Measurements from ENCODE around the gene SGPP1. TPM values are rescaled to one million over a fixed set of nuclear protein-coding genes. Genes with fewer than 3 reads are reported as not detected.

The SGPP1 gene
- total RNA-seq, 2 experiments from 2014 or later: 11.0 to 11.6 TPM

- Mint-ChIP-seq H3K4me3 (no peak overlapping the region), H3K9me3 (no peaks in the 10 kb centered on the region), H3K27me3 (no peaks in the 10 kb centered on the region), H3K36me3 (no peaks in the 10 kb centered on the region), H3K27ac (no peak overlapping the region), H3K4me1 (peaks cover 12% of the 10 kb centered on the region)
- peak; percentile 10 for DNase-seq
These were observed 18.1 kb upstream of the SGPP1 start for GRCh38 chr14:63745858-63746425.

- peaks cover 12% of the 10 kb centered on the region for H3K4me1 Mint-ChIP-seq
- H3K36me3 Mint-ChIP-seq: no peaks in the 10 kb centered on the region
- no peak overlapping the region for H3K27ac Mint-ChIP-seq
- no peaks in the 10 kb centered on the region for H3K27me3 Mint-ChIP-seq
- H3K4me3 Mint-ChIP-seq: no peak overlapping the region
- no peak for DNase-seq
- H3K9me3 Mint-ChIP-seq: no peaks in the 10 kb centered on the region
These were observed 17.4 kb upstream of the SGPP1 start for GRCh38 chr14:63745272-63745671.

- no peak for DNase-seq
- H3K27me3 Mint-ChIP-seq: no peaks in the 10 kb centered on the region
- H3K4me3 Mint-ChIP-seq: no peak overlapping the region
- no peak overlapping the region for H3K27ac Mint-ChIP-seq
- H3K9me3 Mint-ChIP-seq: no peaks in the 10 kb centered on the region
- H3K36me3 Mint-ChIP-seq: no peaks in the 10 kb centered on the region
- peaks cover 11% of the 10 kb centered on the region for H3K4me1 Mint-ChIP-seq
These were observed 9.7 kb upstream of the SGPP1 start for GRCh38 chr14:63737582-63738006.

- Mint-ChIP-seq H3K9me3 (no peaks in the 10 kb centered on the region), H3K27ac (no peak overlapping the region), H3K4me1 (peaks cover 11% of the 10 kb centered on the region), H3K36me3 (no peaks in the 10 kb centered on the region), H3K27me3 (no peaks in the 10 kb centered on the region), H3K4me3 (no peak overlapping the region)
- DNase-seq: no peak
These were observed 7.9 kb upstream of the SGPP1 start for GRCh38 chr14:63735720-63736119.

GRCh38 chr14:63730659-63731058, 2.8 kb upstream of the SGPP1 start:
- Mint-ChIP-seq H3K36me3 (peaks cover 4% of the 10 kb centered on the region), H3K4me3 (no peak overlapping the region), H3K27ac (no peak overlapping the region), H3K27me3 (no peaks in the 10 kb centered on the region), H3K9me3 (no peaks in the 10 kb centered on the region), H3K4me1 (peaks cover 13% of the 10 kb centered on the region)
- DNase-seq: no peak

- peak overlapping the region; percentile 95 for H3K27ac Mint-ChIP-seq
- H3K36me3 Mint-ChIP-seq: peaks cover 6% of the 10 kb centered on the region
- no peaks in the 10 kb centered on the region for H3K27me3 Mint-ChIP-seq
- H3K9me3 Mint-ChIP-seq: no peaks in the 10 kb centered on the region
- peaks cover 28% of the 10 kb centered on the region for H3K4me1 Mint-ChIP-seq
- DNase-seq: no peak
- H3K4me3 Mint-ChIP-seq: peak overlapping the region; percentile 100
These were observed 582 bp downstream of the SGPP1 start for GRCh38 chr14:63727231-63727735.

GRCh38 chr14:63726499-63726898, 1.4 kb downstream of the SGPP1 start:
- DNase-seq: no peak
- Mint-ChIP-seq H3K4me3 (peak overlapping the region; percentile 100), H3K9me3 (no peaks in the 10 kb centered on the region), H3K4me1 (peaks cover 28% of the 10 kb centered on the region), H3K27ac (no peak overlapping the region), H3K36me3 (peaks cover 6% of the 10 kb centered on the region), H3K27me3 (no peaks in the 10 kb centered on the region)

GRCh38 chr14:63725786-63726460, 1.9 kb downstream of the SGPP1 start:
- no peaks in the 10 kb centered on the region for H3K9me3 Mint-ChIP-seq
- H3K27ac Mint-ChIP-seq: no peak overlapping the region
- H3K36me3 Mint-ChIP-seq: peaks cover 8% of the 10 kb centered on the region

GRCh38 chr14:63717702-63718101, 10.2 kb downstream of the SGPP1 start:
- Mint-ChIP-seq H3K27me3 (no peaks in the 10 kb centered on the region), H3K36me3 (peaks cover 43% of the 10 kb centered on the region), H3K4me3 (no peak overlapping the region), H3K4me1 (peaks cover 10% of the 10 kb centered on the region), H3K27ac (no peak overlapping the region), H3K9me3 (peaks cover 11% of the 10 kb centered on the region)
- no peak for DNase-seq

More at GRCh38 chr14:63725786-63726460, 1.9 kb downstream of the SGPP1 start:
- Mint-ChIP-seq H3K4me1 (peaks cover 28% of the 10 kb centered on the region), H3K4me3 (peak overlapping the region; percentile 100), H3K27me3 (no peaks in the 10 kb centered on the region)
- DNase-seq: no peak

- Mint-ChIP-seq H3K27ac (no peak overlapping the region), H3K4me1 (peaks cover 16% of the 10 kb centered on the region), H3K27me3 (no peaks in the 10 kb centered on the region), H3K4me3 (no peak overlapping the region), H3K9me3 (peaks cover 13% of the 10 kb centered on the region), H3K36me3 (peaks cover 47% of the 10 kb centered on the region)
- DNase-seq: no peak
These were observed 12.5 kb downstream of the SGPP1 start for GRCh38 chr14:63715360-63715759.

- peaks cover 42% of the 10 kb centered on the region for H3K36me3 Mint-ChIP-seq
- no peak for DNase-seq
- peaks cover 11% of the 10 kb centered on the region for H3K9me3 Mint-ChIP-seq
- no peak overlapping the region for H3K27ac Mint-ChIP-seq
- H3K27me3 Mint-ChIP-seq: no peaks in the 10 kb centered on the region
- peaks cover 27% of the 10 kb centered on the region for H3K4me1 Mint-ChIP-seq
- H3K4me3 Mint-ChIP-seq: no peak overlapping the region
These were observed 14.1 kb downstream of the SGPP1 start for GRCh38 chr14:63713764-63714163.

GRCh38 chr14:63713058-63713457, 14.8 kb downstream of the SGPP1 start:
- Mint-ChIP-seq H3K4me3 (peak overlapping the region; percentile 33), H3K36me3 (peaks cover 37% of the 10 kb centered on the region), H3K27me3 (no peaks in the 10 kb centered on the region), H3K4me1 (peaks cover 27% of the 10 kb centered on the region), H3K9me3 (peaks cover 8% of the 10 kb centered on the region), H3K27ac (peak overlapping the region; percentile 32)
- DNase-seq: no peak

GRCh38 chr14:63712123-63712522, 15.7 kb downstream of the SGPP1 start:
- peaks cover 4% of the 10 kb centered on the region for H3K9me3 Mint-ChIP-seq
- no peaks in the 10 kb centered on the region for H3K27me3 Mint-ChIP-seq
- peaks cover 29% of the 10 kb centered on the region for H3K36me3 Mint-ChIP-seq
- peaks cover 27% of the 10 kb centered on the region for H3K4me1 Mint-ChIP-seq
- H3K27ac Mint-ChIP-seq: peak overlapping the region; percentile 32
- H3K4me3 Mint-ChIP-seq: no peak overlapping the region
- DNase-seq: no peak

GRCh38 chr14:63710497-63710896, 17.4 kb downstream of the SGPP1 start:
- Mint-ChIP-seq H3K27ac (peak overlapping the region; percentile 75), H3K36me3 (peaks cover 20% of the 10 kb centered on the region), H3K27me3 (no peaks in the 10 kb centered on the region), H3K4me3 (no peak overlapping the region), H3K9me3 (peaks cover 2% of the 10 kb centered on the region), H3K4me1 (peaks cover 33% of the 10 kb centered on the region)
- DNase-seq: no peak

GRCh38 chr14:63709589-63709988, 18.3 kb downstream of the SGPP1 start:
- Mint-ChIP-seq H3K9me3 (peaks cover 2% of the 10 kb centered on the region), H3K36me3 (peaks cover 18% of the 10 kb centered on the region), H3K27ac (no peak overlapping the region), H3K4me3 (no peak overlapping the region), H3K27me3 (no peaks in the 10 kb centered on the region), H3K4me1 (peaks cover 39% of the 10 kb centered on the region)
- no peak for DNase-seq

- H3K4me3 Mint-ChIP-seq: no peak overlapping the region
- H3K36me3 Mint-ChIP-seq: peaks cover 5% of the 10 kb centered on the region
- H3K9me3 Mint-ChIP-seq: peaks cover 3% of the 10 kb centered on the region
- no peak for DNase-seq
- H3K27me3 Mint-ChIP-seq: no peaks in the 10 kb centered on the region
- peaks cover 27% of the 10 kb centered on the region for H3K4me1 Mint-ChIP-seq
- H3K27ac Mint-ChIP-seq: no peak overlapping the region
These were observed 20.6 kb downstream of the SGPP1 start for GRCh38 chr14:63707216-63707615.

Measured in activated naive CD8-positive, alpha-beta T cell treated with anti-CD3 and anti-CD28 coated beads for 36 hours (primary cell).